GM21723 (cell line): ENCODE results near the gene RABGEF1.
A peak's percentile ranks its signal among the peaks of the same experiment; 100 is the strongest.
"Not testable (repeated sequence)": the region's sequence is repeated elsewhere in the genome, so short reads cannot be mapped to it uniquely, and the experiment has no call there.

Source experiments
- ATAC-seq: cut with Tn5 transposase; IDR thresholded peaks from one replicate; pipeline ENCODE4 v1.9.1; 2021; ENCODE audit warnings: mild to moderate bottlenecking, moderate library complexity; ENCODE audit not compliant: unreplicated experiment

Gene RABGEF1

DNA sequence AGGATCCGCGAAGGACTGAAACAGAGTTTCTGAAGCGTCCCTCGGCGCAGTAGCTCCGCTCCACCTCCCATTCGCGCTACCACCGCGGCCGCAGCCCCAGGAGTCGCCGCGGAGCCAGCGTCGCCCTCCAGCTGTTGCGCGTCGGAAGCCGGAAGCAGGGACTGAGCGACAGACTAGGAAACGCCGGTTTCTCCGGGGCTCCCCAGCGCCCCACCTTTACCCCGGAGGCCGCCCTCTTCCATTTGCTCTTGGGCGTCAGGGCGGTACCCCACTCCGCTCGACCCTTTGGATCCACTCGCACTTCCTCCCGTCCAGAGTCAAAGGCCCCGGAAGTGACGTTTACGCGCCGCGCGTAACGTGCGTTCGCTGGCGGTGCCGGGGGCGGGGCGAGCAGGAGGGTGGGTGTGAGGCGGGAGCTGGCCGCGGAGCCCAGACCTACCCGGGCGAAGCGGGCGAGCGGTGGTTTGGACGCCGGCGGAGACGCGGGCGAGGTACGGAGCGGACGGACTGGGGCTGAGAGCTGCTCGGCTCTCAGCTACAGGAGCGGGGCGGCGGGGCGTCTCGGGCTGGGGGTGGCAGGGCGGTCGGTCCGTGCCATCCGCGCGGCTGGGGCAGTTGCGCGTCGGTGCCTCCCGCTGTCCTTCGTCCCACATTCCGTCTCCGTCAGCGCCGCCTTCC is at the start of gene RABGEF1:
RABGEF1 (plus strand) TSS at position 432 of the 678 bp plus-strand sequence. CDS start 31,167 bp downstream, outside the sequence.
- peak; percentile 85 for ATAC-seq

DNA sequence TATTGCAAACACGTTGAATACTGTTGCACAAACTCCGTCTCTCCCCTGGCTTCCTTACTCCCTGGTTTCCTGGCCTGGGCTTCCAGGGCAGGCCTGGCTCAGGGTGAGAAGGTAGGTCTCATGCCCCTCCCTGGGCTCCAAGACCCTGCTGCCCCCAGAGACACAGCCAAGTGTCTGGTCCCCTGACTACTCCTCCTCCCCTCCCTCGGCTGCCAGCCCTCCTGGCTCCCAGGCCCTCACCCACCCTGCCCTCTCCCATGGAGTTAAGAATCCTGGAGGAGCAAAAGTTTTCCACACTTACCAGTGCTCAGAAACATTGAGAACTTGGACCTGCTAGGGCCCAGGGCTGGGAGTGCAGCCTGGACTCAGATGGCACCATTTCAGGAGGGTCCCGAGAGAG is 47.2 kb upstream of the RABGEF1 start:
- ATAC-seq = no peak

DNA sequence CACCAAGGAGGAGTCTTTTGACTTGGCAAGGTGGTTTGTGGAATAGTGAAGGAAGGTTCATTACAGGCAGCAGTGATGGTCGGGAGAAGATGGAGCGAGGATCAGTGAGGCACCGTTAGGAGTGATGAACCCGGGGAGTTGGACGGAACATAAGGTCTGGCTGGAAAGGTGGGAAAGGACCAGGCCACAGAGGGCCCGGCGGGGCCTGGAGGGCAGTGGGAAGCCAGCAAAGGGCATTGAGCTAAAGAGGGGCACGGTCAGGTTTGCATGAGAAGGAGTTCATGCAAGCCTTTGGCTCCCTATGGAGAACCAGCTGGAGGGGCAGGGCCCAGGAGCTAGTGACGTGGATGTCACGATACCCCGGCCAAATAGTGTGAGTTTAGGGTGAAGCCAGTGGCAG is 46.2 kb upstream of the RABGEF1 start:
- ATAC-seq = no peak

DNA sequence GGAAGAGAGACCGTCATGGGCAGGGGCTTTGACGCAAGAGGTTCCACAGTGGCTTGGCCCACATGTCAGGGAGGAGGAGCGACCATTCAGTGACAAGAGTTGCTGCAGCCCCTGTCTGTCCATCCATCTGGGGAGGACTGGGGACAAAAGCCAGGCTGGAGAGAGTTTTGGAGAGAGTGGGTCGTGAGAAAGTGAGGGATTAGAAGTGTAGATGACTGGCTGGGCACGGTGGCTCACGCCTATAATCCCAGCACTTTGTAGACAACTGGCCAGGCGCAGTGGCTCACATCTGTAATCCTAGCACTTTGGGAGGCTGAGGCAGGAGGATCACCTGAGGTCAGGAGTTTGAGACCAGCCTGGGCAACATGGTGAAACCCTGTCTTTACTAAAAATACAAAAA is 45.1 kb upstream of the RABGEF1 start:
- ATAC-seq = not testable (repeated sequence)

DNA sequence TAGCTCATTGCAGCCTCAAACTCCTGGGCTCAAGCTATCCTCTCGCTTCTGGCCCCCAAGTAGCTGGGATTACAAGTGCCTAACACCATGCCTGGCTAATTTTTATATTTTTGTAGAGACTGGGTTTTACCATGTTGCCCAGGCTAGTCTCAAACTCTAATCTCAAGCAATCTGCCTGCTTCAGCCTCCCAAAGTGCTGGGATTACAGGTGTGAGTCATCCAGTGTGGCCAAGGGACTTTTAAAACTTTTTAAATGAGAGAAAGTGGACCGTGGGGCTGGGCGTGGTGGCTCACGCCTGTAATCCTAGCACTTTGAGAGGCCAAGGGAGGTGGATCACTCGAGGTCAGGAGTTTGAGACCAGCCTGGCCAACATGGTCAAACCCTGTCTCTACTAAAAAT is 44.4 kb upstream of the RABGEF1 start:
- ATAC-seq = not testable (repeated sequence)

DNA sequence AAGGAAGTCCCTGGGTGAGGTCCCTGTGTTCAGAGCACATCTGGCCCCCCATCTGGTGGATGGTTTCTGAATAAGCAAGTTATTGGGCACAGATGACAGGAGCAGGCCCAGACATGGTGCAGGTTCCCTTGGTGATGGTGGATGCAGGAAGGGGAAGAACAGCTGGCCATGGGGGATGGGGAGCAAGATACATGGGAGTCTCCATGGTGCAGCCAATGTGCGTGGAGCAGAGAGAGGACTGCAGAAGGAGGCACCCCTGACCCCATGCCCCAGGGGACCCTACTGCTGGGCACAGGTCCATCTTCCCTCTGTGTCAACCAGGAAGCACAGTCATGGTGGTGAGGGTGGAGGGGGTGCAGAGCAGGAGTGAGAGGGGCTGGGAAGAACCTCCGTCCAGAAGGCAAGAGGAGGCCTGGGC is 43.8 kb upstream of the RABGEF1 start:
- no peak for ATAC-seq

DNA sequence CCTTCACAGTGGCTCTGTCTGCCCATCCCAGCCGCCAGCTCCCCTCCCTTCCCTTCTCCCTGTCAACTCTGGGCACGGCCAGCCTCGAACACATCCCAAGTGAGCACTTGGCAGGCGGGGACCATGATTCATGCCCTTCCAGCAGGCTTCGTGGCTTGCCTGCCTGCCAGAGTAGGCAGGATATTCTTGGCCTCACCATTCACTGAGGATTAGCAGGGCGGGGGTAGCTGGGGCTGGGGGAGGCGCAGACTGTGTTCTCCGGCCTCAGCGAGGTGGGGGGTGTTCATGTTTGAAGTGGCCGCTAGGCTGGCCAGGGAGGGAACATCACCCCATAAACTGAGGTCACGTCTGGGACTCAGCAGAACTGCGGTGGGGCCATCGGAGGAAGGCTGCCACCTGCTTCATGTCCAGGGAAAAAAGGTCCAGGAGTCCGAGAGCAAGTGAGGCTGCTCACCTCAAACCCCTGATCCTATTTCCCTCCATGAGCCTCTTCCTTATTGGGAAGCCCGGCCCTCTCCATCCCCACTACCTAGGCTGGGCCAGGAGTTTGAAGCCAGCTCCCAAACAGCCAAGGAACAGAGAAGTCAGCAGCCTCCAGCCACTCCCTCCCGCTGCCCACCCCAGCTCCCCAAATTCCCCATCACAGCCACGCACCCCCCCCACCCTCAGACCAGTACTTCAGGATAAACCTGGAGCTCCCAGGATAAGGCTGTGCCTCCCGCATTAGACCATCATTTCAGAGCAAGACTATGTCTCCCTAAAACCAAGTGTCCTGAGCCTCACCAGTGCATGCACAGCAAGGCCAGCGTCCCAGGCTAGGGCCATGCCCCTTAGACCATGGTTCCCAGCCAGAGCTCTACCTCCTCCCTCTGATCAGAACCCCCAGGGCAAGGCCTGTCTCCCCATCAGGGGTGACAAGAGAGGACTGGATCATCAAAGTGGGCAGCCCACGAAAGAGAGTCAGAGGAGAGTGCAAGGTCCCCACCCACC is 42.8 kb upstream of the RABGEF1 start:
- no peak for ATAC-seq

DNA sequence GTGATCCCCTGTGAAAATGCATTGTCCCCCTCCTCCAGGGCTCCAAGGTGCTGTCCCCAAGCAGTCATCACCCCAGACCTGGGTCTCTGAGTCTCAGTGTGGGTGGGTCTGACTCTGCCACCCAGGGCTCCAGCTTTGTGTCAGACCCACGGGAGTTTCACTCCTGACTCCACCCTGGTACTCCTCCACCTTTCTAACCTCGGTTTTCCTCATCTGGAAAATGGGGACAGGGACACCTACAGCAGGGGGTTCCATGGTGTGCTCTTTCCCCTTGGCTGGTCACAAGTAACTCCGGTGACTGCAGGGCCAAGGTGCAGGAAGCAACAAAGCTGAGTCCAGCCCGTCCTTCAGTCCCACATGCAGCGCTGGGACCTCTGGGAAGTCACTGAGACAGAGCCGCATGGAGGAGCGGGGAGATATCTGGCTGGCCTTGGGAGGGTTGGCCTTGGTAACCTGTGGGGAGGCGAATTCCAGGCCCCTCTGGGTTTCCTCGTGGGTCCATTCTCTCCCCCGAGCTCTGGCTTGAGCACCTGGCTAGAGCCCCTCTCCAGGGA is 41.8 kb upstream of the RABGEF1 start:
- ATAC-seq = no peak

DNA sequence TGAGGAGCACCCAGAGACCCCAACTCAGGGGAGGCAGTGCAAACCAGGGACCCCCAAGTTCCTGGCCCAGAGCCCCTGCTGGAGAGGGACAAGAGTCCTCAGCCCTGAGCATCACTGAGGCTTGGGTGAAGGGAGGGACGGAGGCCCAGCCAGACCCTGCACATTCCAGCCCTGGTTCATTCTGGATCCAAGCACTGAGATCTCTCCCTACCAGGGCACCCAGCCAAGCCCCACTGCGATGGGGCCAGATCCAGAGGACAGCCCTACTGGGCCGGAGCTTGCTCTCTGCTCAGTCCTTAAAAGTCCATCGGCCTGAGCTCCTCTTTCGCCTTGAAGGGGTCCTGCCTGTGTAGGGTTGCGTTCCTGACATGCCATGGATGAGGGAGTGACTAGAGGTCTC is 40.5 kb upstream of the RABGEF1 start:
- no peak for ATAC-seq

DNA sequence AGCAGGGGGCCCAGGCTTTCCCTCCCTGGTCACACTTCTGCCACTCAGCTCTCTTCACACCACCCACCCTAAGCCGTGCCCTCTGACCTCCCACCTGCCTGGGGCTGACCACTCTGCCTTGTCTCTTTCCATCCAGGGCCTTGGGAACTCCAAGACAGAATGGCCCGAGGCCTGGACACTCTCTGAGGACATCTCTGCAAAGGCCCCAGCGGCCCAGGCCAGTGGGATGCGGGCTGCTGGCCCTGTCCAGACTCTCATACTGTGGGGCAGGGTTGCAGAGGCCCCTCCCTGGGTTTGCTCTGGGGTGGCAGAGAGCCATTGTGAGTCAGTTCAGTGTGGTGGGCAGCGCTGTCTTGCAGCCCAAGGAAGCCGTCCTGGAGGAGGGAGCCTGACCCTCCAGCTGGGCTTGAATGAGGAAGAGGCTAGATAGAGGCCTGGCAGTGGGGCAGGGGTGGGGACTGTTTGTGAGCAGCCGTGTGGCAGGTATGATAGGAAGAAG is 39.9 kb upstream of the RABGEF1 start:
- no peak for ATAC-seq

DNA sequence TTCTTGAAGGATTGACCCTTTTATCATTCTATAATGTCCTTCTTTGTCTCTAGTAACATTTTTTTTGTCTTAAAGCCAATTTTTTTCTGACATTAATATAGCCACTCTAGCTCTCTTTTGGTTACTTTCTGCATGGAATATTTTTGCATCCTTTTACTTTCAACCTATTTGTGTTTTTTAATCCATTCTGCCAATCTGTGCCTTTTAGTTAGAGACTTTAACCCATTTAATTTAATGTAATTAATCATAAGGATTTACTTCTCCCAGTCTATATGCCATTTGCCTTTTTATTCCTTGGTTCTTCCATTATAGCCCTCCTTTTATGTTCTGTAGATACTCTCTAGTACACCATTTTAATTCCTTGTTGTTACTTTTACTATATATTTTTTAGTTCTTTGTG is 32.7 kb upstream of the RABGEF1 start:
- ATAC-seq = no peak

DNA sequence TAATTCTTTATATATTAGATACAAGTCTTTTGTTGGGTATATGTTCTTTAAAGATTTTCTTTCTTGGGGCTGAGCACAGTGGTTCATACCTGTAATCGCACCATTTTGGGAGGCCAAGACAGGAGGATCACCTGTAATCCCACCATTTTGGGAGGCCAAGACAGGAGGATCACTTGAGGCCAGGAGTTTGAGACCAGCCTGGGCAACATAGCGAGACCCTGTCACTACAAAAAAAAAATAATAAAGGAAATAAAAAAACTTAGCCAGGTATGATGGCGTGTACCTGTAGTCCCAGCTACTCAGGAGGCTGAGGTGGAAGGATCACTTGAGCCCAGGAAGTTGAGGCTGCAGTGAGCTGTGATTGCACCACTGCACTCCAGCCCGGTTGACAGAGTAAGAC is 29.8 kb upstream of the RABGEF1 start:
- not testable (repeated sequence) for ATAC-seq

DNA sequence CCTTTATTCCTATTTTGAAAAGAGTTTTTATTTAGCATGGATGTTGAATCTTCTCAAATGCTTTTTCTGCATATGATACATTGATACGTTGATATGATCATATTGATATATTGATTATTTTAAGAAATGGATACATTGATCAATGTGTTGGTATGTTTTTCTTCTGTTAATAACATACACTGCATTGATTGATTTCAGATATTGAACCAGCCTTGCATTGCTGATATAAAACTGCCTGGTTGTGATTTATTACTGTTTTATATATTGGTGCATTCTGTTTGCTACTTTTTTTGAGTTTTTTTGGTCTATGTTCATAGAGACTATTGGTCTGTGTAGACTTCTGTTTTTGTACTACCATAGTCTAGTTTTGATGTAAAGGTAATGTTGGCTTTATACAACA is 26.8 kb upstream of the RABGEF1 start:
- no peak for ATAC-seq

DNA sequence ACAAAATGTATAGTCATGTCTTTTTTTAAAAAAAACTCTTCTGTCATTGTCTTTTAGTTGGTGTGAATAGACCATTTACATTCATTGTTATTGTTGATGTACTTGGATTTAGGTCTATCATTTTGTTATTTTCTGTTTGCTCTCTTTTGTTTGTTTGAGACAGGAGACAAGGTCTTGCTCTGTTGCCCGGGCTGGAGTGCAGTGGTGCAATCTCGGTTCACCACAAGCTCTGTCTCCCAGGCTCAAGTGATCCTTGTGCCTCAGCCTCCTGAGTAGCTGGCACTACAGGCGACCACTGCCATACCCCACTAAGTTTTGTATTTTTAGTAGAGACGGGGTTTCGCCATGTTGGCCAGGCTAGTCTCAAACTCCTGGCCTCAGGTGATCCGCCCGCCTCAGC is 23.9 kb upstream of the RABGEF1 start:
- not testable (repeated sequence) for ATAC-seq

DNA sequence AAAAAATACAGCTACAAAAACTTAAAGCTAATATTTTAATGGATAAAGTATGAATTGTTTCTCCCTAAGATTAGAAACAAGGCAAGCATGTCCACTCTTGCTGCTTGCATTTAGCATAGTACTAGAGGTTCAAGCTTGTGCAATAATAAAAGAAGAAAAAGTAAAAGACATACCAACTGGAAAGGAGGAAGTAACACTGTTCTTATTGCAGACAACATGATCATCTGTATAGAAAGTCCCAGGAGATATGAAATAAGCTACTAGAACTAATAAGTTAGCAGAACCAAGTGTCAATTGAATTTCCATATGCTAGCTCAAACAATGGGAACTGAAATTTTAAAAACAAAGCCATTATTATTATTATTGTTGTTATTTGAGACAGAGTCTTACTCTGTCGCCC is 20.0 kb upstream of the RABGEF1 start:
- no peak for ATAC-seq

DNA sequence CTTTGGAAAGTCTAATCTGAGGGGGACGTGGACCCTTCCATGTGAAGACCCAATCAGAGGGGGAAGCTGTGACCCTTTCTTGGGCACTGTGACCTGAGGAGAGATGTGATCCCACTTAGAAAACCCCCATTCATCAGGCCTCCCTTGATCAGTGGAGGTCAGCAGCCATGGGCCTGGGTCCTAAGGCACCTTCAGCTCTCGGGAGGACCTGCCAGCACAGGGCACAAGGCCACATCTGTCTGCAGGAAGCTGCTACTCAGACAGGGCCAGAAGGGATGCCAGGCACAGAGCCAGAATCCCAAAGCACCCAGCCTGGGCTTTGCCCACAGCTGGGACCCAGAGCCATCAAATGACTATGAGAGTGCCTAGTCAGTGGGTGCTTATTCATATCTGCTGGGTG is 14.7 kb upstream of the RABGEF1 start:
- no peak for ATAC-seq

DNA sequence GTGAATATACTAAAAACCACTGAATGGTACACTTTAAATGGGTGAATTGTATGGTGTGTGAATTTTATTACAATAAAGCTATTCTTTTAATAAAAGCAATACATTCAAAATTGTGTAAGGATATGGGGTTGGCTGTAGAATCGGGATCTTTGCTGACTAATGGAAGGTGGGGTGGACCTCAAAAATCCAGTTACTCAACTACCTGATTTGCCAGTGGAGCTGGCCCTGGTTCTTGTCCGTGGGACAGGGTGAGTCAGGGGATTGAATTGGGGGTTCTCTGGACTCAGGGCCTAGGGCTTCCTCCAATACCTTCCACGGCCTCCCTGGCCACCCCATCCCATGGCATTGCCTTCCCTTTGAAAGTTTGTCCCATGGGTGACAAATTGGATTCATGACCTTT is 13.5 kb upstream of the RABGEF1 start:
- ATAC-seq = no peak

DNA sequence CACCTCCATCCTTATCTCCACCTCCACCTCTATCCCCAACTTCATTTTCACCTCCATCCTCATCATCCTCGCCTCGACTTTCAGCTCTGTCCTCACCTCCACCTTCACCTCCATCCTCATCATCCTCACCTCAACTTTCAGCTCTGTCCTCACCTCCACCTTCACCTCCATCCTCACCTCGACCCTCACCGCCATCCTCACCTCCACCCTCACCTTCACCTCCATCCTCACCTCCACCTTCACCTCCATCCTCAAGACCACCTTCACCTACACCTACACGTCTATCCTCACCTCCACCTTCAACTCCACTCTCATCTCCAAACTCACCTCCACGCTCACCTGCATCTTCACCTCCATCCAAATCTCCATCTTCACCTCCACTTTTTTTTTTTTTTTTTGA is 12.0 kb upstream of the RABGEF1 start:
- no peak for ATAC-seq

DNA sequence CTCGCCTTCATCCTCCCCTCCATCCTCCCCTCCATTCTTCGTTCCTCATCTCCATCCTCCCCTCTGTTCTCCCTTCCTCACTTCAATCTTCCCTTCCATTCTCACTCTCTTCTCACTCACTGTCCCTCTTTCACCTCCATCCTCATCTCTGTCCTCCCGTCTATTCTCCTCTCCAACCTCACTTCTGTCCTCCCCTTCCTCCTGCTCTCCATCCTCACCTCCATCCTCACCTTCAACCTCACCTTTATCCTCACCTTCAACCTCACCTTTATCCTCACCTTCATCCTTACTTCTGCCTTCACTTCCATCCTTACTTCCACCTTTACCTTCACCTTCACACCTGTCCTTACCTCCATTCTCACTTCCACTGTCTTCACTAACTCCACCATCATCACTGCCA is 11.3 kb upstream of the RABGEF1 start:
- ATAC-seq = no peak

DNA sequence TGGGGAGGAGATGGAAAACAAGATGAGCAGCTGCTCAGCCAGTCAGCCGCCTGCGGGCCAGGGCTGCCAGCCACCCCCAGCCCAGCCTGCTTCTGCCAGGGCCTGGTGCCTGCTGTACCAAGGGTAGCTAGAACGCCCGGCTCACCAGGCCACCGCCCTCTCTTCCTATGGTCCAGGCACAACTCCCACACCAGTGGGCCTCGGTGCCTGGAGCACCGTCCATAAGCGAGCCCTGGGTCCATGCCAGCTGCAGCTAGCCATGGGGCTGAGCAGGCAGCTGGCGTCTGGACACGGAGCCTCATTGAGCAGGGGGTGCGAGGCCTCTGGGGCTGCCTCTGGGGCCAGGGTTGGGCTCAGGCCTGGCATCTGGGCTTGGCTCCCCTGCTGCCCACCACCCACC is 8.5 kb upstream of the RABGEF1 start:
- no peak for ATAC-seq

DNA sequence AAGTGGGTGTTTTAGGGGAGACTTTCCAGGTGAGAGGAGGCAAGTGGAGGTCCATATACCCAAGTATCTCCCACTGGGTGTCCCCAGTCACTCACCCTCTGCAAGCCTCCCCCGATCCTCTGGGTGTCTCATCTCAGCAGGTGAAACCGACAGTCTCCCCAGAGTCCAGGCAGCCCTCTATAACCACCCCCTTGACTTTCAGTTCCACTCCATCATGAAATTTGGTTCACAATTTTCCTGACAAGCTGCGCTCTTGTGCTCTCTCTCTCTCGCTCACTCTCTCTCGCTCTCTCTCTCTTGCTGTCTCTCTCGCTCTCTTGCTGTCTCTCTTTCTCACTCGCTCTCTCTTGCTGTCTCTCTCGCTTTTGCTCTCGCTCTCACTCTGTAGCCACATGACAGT is 8.1 kb upstream of the RABGEF1 start:
- no peak for ATAC-seq

DNA sequence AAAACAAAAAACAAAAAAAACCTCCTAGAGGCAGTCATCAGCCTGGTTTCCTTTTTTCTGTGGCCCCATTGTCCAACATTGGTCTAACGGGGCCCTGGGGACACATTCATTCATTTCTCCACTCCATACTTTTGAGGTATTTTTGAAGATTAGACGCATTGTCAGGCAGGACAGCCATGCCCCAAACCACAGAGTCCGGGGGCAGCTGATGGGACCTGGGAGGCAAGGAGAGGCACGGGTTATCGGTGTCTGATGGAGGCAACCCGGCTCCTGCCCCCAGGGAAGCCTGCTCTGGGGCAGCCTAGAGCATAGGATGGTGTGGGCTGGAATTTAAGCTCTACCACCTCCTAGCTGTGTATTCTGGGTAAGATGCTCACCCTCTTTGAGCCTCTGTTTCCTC is 6.5 kb upstream of the RABGEF1 start:
- ATAC-seq = no peak
